Measurements from ENCODE around the gene SLC2A10.

SLC2A10 gene

GRCh38 chr20:46739431-46740213, 30.2 kb downstream of the SLC2A10 start:
- DNase-seq = no peak

- DNase-seq = no peak
Measured at GRCh38 chr20:46740214-46740609, 30.8 kb downstream of the SLC2A10 start.

DNA sequence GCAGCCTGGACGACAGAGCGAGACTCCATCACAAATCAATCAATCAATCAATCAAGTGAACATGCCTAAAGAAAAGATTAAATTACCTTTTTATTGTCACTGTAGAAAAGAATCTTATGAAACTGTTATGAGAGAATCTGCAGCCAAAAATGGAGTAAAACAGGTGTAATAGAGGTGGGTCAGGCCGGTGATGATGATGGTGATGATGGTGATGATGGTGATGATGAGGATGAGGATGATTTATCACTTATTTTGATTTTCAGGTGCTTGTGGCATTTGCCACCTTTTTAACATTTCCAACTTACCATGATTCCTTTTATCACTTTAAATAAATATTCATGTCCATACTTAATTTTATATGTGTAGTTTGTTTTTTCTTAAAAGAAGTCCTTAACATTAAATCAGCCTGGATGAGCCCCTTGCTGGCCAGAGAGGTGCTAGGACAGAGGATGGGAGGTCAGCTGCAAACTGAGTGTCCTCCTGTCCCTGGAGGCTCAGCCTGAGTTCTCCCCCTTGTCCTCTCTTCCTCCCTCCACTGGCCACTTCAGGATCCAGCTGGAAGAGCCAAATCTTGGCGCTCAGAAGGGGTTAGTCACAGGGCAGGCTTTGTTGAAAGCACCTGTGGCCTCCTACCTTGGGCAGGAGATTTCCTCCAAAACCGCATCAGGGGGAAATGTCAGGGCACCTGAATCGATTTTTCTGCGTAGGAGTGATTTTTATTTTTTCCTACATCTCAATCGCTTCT, 32.6 kb downstream of the SLC2A10 start:
- DNase-seq = no peak

DNA sequence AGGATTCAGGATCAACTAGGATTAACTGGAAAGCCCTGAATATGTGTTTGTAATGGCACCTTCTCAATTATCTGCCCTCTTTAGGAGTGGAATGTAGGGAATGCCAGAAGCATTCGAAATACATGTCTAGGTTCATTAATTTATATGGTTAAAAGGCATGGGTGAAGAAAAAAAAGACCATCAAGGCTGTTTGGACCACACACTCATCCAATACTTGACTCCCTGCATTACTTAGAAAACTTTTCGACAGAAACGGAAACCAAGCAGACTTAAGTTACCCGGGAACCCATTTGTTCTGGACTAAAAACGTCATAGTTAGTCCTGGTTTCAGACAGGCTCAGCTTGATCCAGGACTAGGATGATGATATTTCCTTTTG, 33.2 kb downstream of the SLC2A10 start:
- no peak for DNase-seq

- no peak for DNase-seq
Measured at GRCh38 chr20:46743088-46743487, 33.6 kb downstream of the SLC2A10 start.

DNA sequence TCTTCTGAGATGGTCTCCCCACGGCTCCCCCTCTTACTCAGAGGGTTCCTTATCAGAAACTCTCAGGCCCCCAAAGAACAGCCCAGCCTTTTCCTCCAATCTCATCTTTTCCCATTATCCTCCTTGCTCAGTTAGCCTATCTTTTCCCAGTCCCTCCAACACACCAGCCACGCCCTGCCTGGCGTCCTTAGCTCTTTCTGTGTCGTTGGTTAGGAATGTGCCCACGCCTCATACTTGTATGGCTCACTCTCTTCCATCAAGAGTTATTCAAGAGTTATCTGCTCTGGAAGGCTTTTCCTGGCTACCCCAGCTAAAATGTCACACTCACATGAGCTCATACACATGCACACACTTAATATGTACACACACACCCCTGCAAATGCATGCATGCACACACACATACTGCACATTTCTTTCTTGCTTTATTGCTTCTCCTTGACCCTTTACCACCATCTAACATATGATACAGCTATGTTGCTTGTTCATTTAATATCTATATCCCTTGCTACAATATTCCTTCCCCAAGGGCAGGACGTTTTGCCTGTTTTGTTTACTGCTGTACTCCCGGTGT, 37.6 kb downstream of the SLC2A10 start:
- DNase-seq = no peak

DNA sequence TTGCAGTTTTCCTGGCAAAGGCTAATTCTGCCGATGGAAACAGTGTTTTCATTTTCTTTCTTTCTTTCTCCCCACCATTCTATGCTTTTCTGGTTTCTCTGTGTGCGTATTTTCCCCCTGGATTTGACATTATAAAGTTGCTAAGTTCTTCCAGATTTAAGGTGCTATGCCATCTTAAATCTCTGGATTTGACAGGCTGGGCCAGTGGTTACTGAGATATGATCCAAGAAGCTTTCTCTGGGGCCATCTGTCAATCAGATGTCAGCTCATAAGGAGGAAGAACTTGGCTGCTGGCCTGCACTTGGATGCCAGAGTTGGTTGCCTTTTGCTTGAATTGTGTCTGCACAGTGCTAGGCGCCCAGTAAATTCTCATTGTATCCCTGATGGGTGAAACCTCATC, 39.7 kb downstream of the SLC2A10 start:
- DNase-seq = no peak

DNA sequence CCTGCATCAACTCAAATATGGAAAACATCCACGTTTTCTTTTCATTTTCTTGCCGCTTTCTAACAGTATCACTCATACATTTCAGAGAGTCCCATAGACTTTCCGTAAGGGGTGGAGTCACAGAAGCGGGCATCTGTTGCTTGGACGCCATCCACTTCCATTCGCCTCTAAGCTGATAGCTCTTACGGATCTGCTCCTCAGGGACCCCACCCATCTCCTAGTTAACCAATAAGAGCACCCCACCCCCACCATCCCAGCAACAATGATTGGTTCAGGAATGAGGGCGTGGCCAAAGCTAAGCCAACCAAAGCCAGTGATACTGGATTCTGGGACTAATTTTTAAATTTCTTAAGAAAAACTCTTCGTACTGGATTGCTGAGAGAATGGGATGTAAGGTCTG, 42.4 kb downstream of the SLC2A10 start:
- no peak for DNase-seq

DNA sequence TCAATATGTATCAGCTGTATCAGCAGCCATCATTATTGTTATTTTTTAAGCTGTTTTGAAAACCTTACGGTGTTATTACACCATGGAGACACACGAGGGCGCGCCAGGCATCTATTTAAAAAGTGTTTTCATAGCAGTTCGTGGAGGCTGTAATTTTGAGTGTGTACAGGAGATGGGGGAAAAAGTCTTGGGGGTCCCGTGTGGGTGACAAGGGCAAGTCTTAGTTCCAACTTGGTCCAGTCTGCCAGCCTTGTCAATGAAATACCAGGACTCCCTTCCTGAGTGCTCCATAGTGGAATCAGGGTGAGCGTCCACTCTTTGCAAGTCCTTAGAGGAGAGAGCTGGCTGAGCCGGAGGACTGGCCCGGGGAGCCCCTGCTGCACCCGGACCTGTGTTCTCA, 43.3 kb downstream of the SLC2A10 start:
- DNase-seq = peak; percentile 77

DNA sequence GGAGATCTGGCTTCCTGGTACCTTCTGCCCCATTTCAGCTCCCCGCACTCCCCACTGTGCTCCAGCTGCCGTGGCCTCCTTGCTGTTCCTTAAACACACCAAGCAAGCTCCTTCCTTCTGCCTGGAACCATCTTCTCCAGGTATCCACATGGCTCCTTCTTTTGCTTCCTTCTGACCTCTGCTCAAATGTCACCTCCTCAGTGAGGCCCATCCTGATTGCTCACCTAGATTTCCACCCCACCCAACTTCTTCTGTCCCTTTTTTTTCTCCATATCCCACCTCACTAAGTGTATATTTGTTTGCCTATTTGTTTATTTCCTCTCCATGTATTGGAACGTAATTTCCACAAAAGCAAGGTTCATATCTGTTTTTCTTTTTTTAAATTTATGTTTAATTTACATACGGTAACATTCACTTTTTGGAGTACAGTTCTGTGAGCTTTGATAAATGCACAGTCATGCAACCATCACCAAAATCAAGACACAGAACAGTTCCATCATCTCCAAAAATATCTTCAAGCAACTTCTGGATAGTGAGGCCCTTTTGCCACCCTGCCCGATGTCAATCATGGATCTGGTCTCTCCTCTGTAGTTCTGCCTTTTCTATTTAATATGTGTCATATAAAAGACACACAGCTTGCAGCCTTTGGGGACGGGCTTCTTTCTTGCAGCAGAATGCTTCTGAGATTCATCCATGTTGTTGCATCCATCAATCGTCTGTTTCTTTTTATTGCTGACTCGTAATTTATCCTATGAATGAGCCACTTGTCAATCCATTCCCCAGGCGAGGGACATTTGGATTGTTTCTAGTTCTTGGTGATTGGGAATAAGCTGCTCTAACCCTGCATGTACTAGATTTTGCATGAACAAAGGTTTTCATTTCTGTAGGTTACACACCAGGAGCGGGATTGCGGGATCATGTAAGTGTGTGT, 46.3 kb downstream of the SLC2A10 start:
- no peak for DNase-seq

- no peak for DNase-seq
Measured at GRCh38 chr20:46756419-46756818, 47.0 kb downstream of the SLC2A10 start.

DNA sequence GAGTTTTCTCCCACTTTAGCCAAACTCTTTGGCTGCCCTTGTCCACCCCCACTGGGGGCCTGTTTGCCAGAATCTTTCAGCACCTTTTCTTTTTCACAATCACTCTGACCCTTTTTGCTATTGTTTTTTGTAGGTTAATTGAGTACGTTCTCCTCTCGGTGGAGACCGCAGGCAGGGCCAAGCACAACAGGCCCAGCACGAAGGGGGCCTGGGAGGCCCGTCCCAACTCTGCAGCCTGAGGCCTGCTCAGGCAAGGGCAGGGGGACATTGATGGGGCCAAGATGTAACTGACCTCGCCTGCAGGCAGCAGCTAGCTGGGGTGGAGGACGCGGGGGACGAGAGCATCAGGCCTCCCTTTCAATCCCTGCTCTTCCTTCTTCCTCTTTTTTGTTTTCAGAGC, 47.7 kb downstream of the SLC2A10 start:
- DNase-seq = no peak

GRCh38 chr20:46757754-46758678, 48.6 kb downstream of the SLC2A10 start:
- peak; percentile 81 for DNase-seq

- no peak for DNase-seq
Measured at GRCh38 chr20:46758929-46759669, 49.6 kb downstream of the SLC2A10 start.

DNA sequence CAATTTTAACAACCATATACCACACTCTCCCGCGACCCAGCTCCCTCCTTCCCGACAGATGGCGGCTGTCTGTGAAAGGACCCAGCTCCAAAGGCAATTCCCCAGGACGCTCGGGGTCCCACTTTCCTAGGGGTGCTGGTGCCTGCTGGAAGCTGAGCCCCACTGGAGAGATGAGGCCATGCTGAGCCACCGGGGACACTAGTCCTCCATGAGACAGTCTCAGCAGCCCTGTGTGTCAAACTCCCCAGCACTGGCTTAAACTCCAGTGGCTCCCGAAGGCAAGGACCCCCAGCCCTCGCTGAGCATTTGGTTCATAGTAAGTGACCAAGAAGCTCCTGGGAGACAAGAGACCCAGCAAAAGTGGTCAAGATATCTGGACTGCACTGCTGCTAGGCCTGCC, 52.1 kb downstream of the SLC2A10 start:
- DNase-seq = no peak

DNA sequence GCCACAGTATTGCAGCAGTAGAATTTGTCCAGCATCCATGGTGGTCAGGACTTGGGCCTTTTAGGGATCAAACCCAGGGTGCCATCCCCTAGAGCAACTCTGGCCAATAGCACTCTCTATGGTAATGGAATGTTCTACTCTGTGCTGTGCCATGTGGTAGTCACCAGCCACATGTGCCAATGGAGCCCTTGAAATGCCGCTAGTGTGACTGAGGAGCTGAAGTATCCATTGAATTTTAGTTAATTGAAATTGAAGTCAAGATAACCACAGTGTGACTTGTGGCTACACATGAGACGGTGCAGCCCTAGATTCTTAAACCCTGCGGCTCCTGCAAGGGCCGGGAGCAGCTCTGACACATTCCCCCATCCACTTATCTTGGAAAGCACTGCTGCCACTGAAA, 54.6 kb downstream of the SLC2A10 start:
- no peak for DNase-seq

DNA sequence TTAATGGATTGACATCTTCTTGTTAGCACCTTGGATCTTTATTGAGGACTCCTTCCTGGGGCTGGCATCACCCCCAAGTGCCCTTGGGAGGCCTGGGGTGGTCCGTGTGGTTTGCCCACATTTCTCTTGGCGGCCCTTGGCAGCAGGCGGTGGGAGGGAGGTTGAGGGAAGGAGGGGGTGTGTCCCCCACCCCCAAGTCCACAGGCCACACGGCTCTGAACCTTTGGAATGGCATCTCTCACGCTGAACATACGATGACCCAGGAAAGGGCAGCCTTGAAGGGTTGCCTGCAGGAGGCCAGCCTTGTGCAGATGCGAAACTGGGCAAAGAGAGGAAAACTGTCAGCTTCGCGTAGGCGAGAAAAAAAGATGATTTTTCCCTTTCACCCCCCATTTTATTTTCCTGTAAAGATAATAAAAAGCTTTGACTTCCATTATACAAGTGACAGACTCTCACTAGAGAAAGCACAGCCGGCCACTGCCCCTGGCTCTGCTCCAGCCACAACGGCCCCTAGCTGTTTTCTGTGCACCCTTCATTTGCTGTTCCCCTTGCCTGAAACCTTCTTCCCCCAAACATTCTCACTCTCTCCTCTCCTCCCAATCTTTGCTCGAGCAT, 56.2 kb downstream of the SLC2A10 start:
- no peak for DNase-seq

DNA sequence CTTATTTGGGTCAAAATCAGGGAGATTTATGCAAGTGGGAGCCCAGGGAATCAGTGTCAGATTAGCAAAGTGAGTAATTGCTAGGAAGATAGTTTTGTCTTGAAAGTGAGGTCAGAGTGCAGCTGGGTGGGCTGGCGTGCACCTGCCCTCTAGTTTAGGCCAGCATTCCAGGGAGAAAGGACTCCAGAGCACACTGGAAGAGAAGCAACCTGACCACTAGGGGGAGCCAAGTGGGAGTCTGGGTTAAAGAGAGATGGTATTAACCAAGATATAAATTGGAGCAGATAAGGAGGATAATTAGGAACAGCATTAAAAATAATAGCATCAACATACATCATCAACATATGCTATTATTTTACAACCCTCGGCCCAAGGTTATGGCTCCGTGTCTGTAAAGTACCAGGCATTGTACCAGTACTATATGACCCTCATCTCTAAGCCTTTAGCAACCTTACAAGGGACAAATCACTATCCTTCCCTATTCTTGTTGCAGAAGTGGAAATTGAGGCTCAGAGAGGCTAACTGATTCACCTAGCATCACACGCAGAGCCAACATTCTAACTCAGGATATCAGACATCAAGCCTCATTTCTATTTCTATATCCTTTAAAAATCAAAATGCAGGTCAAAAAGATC, 57.8 kb downstream of the SLC2A10 start:
- DNase-seq = no peak

- no peak for DNase-seq
Measured at GRCh38 chr20:46770330-46771194, 61.1 kb downstream of the SLC2A10 start.
